ENCODE data around the gene KLHL28.

KLHL28 gene

DNA sequence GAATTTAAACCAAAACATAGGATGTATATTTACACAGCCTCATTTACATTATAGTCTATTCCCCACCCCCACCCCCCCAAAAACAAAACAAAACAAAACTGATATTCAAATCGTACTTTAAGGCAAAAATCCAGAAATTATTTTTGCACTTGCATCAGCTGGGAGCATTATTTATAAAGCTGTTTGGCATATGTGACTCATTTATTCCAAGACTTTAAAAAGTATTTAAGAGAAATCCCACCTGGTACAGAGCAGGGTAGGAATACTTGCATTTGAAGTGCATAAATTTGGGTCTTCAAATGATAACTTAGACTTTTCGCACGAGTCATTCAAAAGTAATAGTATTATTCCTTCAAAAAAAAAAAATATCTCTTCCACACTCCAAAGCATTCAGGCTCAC is 1.1 kb downstream of the KLHL28 start:
- no peak for DNase-seq (ENCODE audit: low read depth)

DNA sequence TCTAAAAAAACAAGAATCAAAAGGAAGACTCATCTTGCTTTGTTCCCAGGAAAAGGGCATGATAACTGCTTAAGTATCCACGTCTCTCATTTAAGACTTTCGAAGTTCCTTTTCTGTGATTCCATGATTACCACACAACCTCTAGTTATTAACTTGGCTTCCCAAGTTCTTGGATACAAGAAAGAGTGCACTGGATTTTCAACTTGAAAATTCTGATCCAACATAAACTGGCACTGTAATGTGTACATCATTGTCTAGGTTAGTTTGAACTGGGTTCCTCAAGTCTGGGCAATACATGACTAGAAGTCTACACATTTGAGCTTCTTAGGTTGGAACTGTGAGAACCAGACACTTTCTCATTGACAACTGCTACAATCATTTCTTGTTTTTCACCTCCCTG is 1.6 kb downstream of the KLHL28 start:
- no peak for DNase-seq (ENCODE audit: low read depth)

DNA sequence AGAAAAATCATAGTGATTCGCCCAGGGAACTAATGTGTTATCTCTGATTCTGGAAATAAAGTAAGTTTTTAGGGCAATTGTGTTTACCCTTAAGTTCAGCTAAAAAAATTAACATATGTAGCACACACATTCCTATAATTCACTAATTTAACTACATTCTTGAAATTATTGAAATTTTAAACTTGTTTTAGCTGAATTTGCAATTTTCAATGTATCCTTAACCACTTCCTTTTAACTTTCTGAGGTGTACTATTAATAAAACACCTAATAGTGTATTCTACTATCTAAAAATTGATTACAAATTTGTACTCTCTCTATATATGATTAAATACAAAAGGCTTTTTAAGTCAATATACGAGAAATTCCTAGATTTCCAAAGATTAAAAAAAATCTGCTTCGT is 2.2 kb downstream of the KLHL28 start:
- DNase-seq (ENCODE audit: low read depth), result no peak

DNA sequence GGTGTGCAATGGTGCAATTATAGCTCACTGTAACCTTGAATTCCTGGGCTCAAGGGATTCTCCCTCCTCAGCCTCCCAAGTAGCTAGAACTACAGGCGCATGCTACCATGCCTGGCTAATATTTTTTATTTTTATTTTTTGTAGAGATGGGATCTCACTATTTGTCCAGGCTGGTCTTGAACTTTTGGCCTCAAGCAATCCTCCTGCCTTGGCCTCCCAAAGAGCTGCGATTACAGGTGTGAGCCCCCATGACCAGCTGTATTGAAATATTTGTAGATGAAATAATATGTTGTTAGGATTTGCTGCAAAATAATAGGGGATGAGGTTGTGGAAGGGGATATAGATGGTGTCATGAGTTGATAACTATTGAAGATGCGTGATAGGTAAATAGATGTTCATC is 4.9 kb downstream of the KLHL28 start:
- DNase-seq (ENCODE audit: low read depth), result no peak

DNA sequence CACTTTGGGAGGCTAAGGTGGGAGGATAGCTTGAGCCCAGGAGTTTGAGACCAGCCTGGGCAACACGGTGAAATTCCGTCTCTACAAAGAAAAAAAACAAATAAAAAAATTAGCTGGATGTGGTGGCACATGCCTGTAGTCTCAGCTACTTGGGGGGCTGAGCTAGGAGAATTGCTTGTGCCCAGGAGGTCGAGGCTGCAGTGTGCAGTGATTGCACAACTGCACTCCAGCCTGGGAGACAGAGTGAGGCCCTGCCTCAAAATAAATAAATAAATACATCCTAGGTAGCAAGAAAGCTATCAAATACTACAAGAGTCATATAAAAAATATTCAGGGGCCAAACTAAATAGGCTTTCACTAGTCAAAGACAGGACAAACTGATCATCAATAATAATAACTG is 6.2 kb downstream of the KLHL28 start:
- no peak for DNase-seq (ENCODE audit: low read depth)

DNA sequence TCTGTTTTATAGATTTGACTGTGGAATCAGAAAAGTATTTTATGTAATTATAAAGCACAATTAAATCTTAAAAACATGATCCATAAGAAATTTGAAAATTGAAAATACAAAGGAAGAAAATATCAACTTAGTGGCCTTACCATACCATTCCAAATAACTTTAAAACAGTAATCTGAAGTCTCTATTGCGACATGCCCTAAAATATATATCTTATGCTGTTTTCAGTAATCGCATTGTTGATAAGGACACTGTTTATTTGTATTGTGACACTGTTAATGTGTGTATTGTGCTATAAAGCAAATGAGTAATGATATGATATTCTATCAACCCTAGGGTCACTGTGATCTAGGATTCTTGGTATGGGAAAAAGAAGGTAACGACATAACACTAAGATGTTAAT is 7.0 kb downstream of the KLHL28 start:
- no peak for DNase-seq (ENCODE audit: low read depth)

DNA sequence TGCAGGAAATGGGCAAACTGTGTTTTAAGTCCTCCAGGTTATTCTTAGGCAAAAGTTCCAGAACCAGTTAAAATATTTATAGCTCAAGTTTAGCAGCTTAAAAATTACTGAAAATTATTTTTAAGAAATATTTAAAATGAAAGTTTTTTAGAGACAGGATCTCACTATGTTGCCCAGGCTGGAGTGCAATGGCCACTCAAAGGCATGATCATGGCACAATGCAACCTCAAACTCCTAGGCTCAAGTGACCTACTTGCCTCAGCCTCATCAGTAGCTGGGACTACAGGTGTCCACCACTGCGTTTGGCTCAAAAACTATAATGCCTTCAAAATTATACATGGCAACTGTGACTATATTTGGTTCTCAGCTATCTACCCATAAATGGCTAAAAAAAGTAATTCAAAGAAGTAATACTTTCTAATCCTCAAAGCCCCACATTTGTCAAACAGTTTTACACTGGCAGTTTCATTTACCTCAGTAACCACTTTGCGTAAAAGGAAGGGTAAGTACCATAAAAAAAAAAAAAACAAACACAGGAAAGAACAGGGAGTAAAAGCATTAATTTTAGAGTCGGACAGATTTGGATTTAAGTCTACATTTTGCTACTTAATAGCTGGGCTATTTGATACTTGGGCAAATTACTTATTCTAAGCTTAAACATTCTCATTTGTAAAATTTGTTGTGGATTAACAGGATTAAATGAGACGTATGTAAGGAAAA is 9.2 kb downstream of the KLHL28 start:
- DNase-seq (ENCODE audit: low read depth), result no peak

DNA sequence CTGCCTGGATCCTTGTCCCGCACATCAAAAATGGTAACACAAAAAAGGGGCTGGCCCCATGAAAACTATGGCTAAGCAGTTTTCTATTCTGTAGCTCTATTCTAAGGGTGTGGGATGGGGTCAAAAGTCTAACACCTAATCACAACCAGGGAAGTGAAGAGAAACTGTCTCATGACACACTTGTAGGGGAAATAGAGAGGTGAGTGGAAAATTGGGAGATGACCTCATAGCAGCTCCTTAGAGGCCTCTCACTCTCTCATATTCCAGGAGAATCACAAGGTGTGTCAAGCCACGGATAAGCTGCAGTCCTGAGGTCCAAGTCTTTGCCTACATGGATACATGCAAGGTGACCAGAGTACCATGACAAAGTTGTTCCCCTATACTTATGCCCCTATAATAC is 10.7 kb downstream of the KLHL28 start:
- DNase-seq (ENCODE audit: low read depth), result no peak

DNA sequence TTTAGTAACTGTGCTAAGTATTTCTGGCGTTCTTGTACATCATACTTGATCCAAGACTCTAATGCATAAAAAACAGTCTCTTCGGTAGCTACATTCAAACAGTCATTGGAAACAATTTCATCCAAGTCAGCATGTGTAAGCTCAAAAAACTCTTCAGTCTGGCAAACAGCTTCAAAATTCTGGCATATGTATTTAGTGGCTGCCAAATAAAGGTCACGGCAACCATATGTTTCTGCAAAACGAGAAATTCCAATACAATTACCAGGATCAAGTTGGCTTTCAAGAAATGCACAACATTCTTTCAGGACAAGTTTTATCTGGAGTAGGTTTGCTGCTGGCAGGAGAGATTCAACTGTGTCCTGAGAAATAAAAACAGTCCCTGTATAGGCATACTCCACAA is 16.5 kb downstream of the KLHL28 start:
- peak; percentile 97 for DNase-seq (ENCODE audit: low read depth)

DNA sequence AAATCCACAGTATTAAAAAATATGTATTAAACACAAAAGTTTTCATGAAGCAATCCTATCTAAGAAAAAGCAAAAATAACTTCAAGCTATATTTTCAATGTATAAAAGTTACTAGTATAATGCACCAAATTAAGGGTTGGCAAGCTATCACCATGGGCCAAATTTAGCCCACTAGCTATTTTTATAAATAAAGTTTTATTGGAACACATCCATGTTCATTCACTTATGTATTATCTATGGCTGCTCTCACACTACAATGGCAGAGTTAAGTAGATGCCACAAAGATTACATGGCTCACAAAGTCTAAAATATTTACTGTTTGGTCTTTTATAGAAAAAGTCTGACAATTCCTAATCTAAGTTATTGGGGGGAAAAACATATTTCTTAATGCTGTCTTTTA is 17.6 kb downstream of the KLHL28 start:
- DNase-seq (ENCODE audit: low read depth), result no peak

DNA sequence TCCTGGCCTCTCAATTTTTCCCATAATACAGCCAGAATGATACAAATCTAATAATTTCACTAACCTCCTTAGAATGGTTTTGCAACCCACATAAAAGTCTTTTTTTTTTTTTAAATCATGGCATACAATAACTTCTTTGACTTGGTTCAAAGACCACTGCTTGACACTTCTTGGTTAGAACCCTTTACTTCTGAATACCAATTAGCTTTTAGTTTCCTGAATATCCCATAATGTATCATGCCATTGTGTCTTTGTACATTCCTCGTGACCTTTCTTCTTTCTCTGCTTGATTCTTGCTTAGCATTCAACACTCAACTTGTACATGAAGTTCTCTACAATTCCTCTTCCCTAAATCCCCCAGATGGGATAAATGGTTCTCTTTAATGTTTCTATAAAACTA is 19.3 kb downstream of the KLHL28 start:
- DNase-seq (ENCODE audit: low read depth), result no peak

DNA sequence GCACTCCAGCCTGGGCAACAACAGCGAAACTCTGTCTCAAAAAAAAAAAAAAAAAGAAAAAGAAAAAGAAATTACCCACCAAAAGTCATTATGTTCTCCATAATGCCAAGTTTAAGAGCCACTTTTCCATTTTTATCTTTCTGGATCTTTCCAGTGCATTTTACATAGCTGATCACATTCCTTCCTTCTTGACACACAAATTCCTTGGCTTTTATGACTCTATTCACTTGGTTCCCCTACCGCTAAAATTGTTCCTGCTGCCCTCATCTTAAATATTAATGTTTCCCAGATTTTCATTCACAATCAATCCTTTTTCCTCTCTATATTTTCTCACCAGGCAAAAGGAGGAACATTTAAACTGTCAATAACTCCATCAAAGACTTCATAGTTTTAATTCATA is 20.2 kb downstream of the KLHL28 start:
- DNase-seq (ENCODE audit: low read depth), result no peak

DNA sequence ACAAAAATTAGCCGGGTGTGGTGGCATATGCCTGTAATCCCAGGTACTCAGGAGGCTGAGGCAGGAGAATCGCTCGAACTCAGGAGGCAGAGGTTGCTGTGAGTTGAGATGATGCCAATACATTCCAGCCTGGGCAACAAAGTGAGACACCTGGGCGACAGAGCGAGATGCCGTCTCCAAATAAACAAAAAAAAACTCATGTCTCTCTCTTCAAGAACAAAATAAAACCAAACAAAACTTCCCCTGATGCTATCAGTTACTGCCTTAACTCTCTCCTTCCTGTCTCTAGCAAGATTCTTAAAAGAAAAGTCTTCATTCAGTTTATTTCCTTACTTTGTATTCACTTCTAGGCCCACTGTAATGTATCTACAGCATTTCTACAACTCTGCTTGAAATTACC is 20.8 kb downstream of the KLHL28 start:
- no peak for DNase-seq (ENCODE audit: low read depth)

DNA sequence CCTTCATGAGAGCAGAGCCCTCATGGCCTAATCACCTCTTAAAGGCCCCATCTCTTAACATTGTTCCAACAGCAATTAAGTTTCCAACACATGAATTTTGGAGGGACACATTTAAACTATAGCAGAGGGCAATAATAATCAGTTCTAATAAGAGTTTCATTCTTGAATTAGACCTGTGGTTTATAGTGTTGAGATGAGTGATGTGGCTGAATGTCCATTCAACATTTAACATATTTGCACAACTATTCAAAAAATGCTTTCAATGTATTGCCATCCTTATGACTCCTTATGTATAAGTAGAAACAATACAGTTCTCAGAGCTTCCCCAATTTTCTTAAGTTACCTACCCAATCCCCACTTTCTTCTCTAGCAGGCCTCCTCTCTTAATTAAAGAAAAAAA is 21.5 kb downstream of the KLHL28 start:
- DNase-seq (ENCODE audit: low read depth), result no peak

DNA sequence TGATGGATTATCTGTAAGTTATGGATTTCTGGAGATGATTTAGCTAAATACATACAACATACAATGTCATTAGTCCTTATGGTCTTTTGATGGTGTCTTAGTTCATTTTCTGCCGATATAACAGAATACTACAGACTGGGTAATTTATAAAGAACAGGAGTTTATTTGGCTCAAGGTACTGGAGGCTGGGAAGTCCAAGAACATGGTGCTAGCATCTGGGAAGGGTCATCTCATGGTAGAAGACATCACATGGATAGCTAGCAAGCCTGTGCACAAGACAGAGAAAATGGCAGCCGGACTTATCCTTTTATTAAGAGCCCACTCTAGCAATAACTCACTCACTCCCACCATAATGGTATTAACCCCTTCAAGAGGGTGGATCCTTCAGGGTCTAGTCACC is 24.2 kb downstream of the KLHL28 start:
- DNase-seq (ENCODE audit: low read depth), result no peak

DNA sequence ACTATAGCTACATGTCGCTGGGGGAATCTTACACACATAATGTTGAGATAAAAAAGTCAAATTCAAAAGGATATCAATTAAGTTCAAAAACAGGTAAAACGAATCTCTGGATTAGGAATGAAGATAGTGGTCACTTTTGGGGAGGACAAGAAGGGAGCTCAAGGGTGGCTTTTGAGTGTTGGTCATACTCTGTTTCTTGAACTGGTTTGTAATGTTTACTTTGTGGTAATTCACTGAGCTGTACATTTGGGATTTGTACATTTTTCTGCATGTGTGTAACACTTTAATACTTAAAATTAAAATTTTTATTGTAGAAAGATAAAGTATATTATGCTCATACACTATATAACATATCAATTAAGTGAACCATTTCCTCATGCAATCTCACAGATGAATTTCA is 26.6 kb downstream of the KLHL28 start:
- no peak for DNase-seq (ENCODE audit: low read depth)

DNA sequence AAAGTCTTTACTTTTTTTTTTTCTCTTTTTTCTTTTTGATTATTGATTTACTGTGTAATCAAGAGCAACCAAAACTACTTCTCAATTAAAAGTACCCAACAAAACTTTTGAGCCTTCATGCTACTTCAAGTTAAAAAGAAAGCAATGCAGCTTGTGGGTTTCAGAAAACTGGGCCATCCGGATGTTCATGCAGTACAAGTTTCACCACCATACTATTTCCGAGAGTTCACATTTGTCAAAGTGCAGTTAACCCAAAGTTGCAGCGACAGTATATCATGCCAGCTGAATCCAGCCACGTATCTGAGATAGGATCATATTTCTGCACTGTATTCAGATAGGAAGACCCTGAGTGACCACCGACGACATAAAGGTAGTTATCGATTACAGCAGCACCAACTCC is 33.0 kb downstream of the KLHL28 start:
- no peak for DNase-seq (ENCODE audit: low read depth)

DNA sequence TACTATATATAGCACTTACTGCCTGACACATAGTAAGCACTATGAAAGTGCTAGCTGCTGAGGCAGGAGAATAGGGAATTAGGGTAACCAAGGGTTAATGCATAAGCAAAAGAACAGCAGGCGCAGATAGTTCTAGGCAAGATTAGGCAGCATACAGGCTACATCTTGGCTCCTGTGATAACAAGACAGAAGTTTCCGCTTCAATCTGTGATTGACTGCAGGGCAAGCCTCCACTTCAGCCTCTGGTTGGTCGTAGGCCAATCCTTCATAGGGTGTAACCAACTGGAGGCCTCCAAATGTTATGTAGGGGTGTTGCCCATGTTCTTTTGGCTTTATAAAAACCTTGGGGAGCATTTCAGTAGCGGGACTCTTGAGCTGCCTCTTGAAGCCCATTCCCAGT is 46.9 kb downstream of the KLHL28 start:
- DNase-seq (ENCODE audit: low read depth), result no peak

DNA sequence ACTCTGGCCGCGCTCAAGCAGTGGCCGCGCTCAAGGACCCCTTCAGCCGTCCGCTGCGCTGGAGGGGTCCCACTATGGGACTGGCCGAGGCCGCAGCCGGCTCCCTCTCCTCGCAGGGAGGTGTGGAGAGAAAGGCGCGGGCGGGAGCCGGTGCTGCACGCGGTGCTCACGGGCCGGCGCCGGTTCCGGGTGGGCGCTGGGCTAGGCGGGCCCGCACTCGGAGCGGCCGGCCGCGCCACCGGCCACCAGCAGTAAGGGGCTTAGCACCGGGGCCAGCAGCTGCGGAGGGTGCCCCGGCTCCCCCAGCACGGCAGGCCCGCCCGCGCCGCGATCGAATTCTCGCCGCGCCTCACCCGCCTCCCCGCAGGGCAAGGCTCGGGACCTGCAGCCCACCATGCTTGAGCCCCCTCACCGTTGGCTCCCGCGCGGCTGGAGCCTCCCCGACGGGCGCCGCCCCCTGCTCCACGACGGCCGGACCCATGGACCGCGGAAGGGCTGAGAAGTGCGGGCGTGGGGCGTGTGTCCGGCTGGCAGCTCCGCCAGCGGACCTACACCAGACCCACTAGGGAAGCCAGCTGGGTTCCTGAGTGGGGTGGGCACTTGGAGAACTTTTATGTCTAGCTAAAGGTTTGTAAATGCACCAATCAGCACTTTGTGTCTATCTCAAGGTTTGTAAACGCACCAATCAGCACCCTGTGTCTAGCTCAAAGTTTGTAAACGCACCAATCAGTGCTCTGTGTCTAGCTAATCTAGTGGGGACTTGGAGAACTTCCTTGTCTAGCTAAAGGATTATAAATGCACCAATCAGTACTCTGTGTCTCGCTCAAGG is 49.5 kb downstream of the KLHL28 start:
- DNase-seq (ENCODE audit: low read depth), result no peak

DNA sequence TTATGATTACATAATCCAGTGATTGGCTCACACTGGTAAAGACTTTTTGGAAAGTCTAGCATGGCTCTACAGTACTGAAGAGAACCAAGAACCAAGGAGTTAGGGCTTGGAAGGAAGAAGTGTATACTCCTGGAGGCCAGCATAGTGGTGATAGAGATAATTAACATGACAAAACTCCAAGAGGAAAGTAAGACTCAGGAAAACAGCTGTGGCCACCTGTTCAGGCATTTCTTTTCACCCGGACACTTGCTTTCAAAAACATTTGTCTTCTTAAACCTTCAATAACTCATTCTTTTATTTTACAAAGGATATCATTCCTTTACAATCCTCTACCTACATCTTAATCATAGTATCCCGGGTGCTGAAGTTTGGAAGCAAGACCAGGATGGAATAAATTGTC is 50.9 kb downstream of the KLHL28 start:
- no peak for DNase-seq (ENCODE audit: low read depth)

DNA sequence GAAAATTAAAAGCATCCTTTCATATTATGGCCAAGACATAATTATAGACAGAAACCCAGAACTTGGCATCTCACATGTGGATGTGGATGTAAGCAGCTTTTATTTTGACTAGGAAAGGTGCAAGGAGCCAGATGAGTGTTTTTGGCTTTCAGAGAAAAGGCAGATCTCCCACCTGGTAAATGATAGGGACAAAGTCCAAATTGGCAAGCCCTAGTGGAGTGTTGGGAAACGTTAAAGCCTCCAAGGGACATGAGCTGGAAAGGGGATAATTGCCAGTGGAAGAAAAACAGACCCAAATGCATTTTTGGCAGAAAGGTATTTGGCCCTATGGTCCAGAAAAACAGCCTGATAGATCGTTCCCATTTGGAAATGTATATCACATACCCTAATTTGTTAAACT is 60.1 kb downstream of the KLHL28 start:
- no peak for DNase-seq (ENCODE audit: low read depth)

DNA sequence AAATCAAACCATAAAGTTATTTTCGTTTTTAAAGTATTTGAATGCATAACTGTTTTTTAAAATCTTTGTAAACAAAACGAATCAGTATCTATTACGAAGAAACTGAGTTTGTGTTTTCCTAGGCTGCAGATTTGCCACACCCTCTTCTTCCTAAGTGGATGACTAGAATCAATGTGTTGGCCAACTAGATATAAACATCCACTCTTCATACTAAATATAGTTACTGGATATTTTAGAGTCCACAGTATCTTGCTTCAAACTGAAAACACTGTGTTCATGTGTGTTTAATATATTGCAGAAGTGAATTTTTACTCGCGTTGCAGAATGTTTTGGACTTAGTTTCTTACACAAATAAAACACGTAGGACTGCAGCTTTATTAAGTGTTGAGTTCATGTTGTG is 63.2 kb downstream of the KLHL28 start:
- DNase-seq (ENCODE audit: low read depth), result no peak

DNA sequence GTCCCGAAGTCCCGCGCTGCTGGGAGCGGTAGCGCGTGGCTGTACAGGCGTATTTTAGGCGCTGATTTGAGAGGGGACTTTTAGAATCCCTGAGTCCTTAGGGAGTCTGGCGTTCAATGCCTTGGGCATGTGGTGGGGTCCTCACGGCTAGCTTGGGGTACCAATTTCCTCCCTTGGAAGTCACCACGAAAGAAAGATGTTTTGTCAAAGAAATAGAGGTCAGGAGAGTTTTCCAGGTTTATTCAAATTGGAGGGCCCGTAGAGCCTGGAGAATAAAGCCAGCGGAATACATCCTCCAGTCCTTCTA is 63.9 kb downstream of the KLHL28 start:
- DNase-seq (ENCODE audit: low read depth), result no peak

All from GM04503 (cell line).